ENCODE results near the gene PWWP2B. TPM values are rescaled to one million over a fixed set of nuclear protein-coding genes. Genes with fewer than 3 reads are reported as not detected.

Gene PWWP2B
- total RNA-seq, 1 donor from 2014 or later = 12.9 TPM

- Mint-ChIP-seq H3K27me3 (ENCODE audit: unreplicated experiment) (no peaks in the 10 kb centered on the region), H3K9me3 (ENCODE audit: unreplicated experiment) (no peaks in the 10 kb centered on the region), H3K36me3 (ENCODE audit: unreplicated experiment) (peaks cover 35% of the 10 kb centered on the region), H3K4me1 (ENCODE audit: unreplicated experiment) (no peaks in the 10 kb centered on the region), H3K27ac (ENCODE audit: unreplicated experiment) (no peak overlapping the region), H3K4me3 (ENCODE audit: unreplicated experiment) (no peak overlapping the region)
- no peak for TF ChIP-seq CTCF (IDR thresholded peaks at IDR 0.05)
- DNase-seq (ENCODE audit: extremely low spot score, unreplicated experiment) = peak; percentile 88
Observed at GRCh38 chr10:132363921-132364593, 32.9 kb upstream of the PWWP2B start.

DNA sequence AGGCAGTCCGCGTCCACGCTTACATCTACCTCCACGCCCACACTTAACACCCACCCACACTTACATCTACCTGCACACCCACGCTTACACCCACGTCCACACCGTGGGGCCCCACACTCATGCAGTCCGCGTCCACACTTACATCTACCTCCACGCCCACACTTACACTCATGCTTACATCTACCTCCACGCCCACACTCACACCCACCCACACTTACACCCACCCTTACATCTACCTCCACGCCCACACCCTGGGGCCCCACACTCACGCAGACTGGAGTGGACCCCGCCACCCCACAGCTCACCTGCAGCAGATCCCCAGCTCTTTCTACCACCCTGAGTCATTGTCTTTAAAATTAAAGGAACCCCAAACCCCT is 32.4 kb upstream of the PWWP2B start:
- Mint-ChIP-seq H3K4me1 (ENCODE audit: unreplicated experiment) (no peaks in the 10 kb centered on the region), H3K27ac (ENCODE audit: unreplicated experiment) (no peak overlapping the region), H3K36me3 (ENCODE audit: unreplicated experiment) (peaks cover 35% of the 10 kb centered on the region), H3K27me3 (ENCODE audit: unreplicated experiment) (no peaks in the 10 kb centered on the region), H3K9me3 (ENCODE audit: unreplicated experiment) (no peaks in the 10 kb centered on the region), H3K4me3 (ENCODE audit: unreplicated experiment) (no peak overlapping the region)
- peak; percentile 85 for DNase-seq (ENCODE audit: extremely low spot score, unreplicated experiment)
- TF ChIP-seq CTCF (IDR thresholded peaks at IDR 0.05) = no peak

DNA sequence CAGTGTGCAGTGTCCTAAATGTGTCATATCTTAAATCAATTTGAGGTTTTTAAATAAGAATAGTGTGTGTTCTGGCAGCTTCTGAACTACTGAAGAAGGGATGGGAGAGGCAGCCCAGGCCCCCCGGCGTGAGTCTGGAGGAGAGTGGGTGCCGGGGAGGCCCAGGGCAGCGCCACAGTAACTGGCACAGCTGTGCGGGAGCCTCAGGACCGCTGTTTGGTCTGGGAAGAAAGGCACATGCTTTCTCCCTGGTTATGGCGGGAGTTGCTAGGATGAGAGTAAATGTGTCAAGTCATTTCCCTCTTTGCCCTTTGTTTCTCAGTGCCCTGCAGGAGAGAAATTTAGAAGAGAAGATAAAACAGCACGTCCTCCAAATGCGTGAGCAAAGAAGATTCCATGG is 31.9 kb upstream of the PWWP2B start:
- TF ChIP-seq CTCF (IDR thresholded peaks at IDR 0.05) = no peak
- H3K4me3 Mint-ChIP-seq (ENCODE audit: unreplicated experiment) = no peak overlapping the region
- no peaks in the 10 kb centered on the region for H3K27me3 Mint-ChIP-seq (ENCODE audit: unreplicated experiment)
- no peaks in the 10 kb centered on the region for H3K9me3 Mint-ChIP-seq (ENCODE audit: unreplicated experiment)
- no peak overlapping the region for H3K27ac Mint-ChIP-seq (ENCODE audit: unreplicated experiment)
- DNase-seq (ENCODE audit: extremely low spot score, unreplicated experiment) = no peak
- H3K4me1 Mint-ChIP-seq (ENCODE audit: unreplicated experiment) = no peaks in the 10 kb centered on the region
- peaks cover 35% of the 10 kb centered on the region for H3K36me3 Mint-ChIP-seq (ENCODE audit: unreplicated experiment)

- no peak for DNase-seq (ENCODE audit: extremely low spot score, unreplicated experiment)
- Mint-ChIP-seq H3K4me3 (ENCODE audit: unreplicated experiment) (no peak overlapping the region), H3K27me3 (ENCODE audit: unreplicated experiment) (no peaks in the 10 kb centered on the region), H3K36me3 (ENCODE audit: unreplicated experiment) (peaks cover 35% of the 10 kb centered on the region), H3K9me3 (ENCODE audit: unreplicated experiment) (no peaks in the 10 kb centered on the region), H3K4me1 (ENCODE audit: unreplicated experiment) (no peaks in the 10 kb centered on the region), H3K27ac (ENCODE audit: unreplicated experiment) (no peak overlapping the region)
- no peak for TF ChIP-seq CTCF (IDR thresholded peaks at IDR 0.05)
Observed at GRCh38 chr10:132366006-132366405, 31.0 kb upstream of the PWWP2B start.

- H3K27me3 Mint-ChIP-seq (ENCODE audit: unreplicated experiment) = no peaks in the 10 kb centered on the region
- TF ChIP-seq CTCF (IDR thresholded peaks at IDR 0.05) = no peak
- no peak for DNase-seq (ENCODE audit: extremely low spot score, unreplicated experiment)
- H3K36me3 Mint-ChIP-seq (ENCODE audit: unreplicated experiment) = peaks cover 35% of the 10 kb centered on the region
- H3K4me3 Mint-ChIP-seq (ENCODE audit: unreplicated experiment) = no peak overlapping the region
- H3K27ac Mint-ChIP-seq (ENCODE audit: unreplicated experiment) = no peak overlapping the region
- H3K4me1 Mint-ChIP-seq (ENCODE audit: unreplicated experiment) = no peaks in the 10 kb centered on the region
- no peaks in the 10 kb centered on the region for H3K9me3 Mint-ChIP-seq (ENCODE audit: unreplicated experiment)
Observed at GRCh38 chr10:132366499-132366898, 30.5 kb upstream of the PWWP2B start.
